Stimulated activated CD8-positive, alpha-beta memory T cell treated with anti-CD3 and anti-CD28 coated beads, Interleukin-2, amount 100 ng/mL, for 1 hour (primary cell): ENCODE data around the gene NPIPB6.

Experiments used
- DNase-seq, 2 donors: peaks; one replicate each; pipeline ENCODE4 v3.0.0-alpha.2; 2020; ENCODE audit warnings: low read depth in 2 of 2

Gene NPIPB6

GRCh38 chr16:28324235-28324886 is 38.9 kb downstream of the NPIPB6 start:
- no peak for DNase-seq

DNA sequence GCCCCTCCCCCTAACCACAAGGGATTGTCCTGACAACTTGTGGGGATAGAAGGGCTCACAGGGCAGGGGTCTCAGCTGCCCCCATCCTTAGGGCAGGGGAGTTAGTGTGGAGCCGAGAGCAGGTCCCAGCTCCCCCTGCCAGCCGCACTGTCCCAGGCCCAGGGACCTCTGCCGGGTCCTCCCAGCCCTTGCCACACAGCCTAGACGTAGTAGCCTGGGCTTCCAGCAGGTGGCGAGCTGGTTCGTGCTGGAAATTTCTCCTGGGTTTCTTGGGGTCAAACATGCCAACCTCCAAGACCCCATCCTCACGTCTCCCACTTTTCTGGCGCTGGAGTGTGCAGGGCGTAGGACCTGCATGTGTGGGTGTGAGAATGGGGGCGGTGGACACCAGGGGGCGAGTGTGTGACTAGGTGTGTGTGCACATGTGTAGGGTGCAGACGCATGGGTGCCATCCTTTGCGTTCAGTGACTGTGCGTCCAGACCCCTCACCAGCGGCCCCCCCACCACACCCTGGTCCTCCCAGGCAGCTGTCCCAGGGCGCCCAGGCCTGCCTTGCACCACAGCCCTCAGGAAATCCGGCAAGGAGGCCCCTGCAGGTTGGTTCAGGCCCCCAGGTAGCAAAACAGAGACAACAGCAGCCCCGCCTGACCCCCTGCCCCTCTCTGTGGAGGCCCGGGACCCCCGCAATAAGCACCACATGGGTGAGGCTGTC is 41.5 kb downstream of the NPIPB6 start:
- no peak for DNase-seq

DNA sequence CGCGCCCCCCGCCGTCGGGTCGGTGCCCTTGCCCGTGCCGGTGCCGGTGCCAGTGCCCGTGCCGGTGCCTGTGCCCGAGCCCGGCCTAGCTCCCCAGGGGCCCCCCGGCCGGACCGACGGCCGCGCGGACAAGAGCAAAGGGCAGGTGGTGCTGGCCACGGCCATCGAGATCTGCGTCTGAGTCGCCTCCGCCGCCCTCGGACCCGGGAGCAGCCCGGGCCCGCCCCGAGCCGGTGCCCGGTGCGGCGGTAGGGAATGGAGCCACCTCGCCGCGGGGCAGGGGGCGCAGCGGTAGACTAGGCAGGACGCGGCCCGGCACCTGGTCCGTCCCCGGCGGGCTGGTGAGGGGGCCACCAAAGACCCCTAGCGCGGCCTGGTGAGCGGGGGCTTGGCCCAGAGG is 42.6 kb downstream of the NPIPB6 start:
- DNase-seq, result no peak

- no peak for DNase-seq
These were observed 43.2 kb downstream of the NPIPB6 start for GRCh38 chr16:28320023-28320561.

DNA sequence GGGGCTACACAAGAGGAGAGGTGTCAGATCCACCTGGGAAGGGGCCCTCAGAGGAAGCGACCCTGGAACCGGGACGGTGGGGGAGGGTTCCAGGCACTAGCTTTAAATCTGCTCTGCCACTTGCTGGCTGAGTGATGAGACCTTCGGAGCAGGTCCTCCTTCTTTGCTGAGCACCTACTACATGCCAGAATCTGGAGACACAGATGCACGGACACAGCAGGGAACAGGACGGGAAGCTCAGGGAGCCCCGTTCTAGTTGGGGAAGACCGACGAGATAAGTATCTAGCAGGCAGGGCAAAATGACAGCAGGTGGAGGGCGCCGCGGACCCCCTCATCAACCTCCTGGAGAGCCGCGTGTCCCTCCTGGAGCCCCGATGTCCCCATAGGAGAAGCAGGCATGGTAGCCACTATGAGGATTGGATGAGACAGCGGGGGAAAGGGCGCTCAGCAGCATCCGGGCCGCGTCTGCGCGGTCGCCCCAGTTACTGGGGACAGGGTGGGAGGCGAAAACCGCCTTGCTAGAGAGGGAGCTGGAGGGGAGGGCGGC is 43.8 kb downstream of the NPIPB6 start:
- DNase-seq, result no peak

DNA sequence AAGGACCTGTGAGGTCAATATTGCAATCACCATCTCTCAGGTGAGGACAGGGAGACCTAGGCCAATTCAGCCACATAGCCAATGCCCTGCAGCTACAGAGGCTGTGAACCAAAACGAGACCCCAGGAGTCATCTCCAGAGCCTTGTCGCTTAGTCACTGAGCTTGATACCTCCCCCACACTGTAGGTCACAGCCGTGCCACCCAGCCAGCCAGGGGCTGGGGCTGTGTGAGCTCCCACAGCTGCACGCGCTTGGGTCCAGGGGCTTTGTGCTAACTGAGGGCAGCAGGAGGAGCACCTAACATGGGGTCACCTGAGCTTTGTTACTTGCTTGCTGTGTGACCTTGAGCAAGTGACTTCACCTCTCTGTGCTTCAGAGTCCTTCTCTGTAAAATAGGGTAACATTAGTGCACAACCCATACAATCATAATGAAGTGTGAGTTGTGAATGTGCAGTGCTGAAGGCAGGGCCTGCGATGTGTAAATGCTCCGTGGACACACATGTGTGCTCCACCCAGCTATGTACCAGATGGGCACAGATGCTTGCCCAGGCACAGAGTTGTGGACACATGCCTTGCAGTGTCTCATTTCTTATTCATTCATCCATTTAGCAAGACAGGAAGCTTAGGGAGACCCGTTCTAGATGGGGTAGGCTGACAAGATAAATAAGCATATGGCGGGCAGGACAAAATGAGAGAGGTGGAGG is 45.1 kb downstream of the NPIPB6 start:
- DNase-seq, result no peak

- peak; percentile 54 to 57 for DNase-seq
These were observed 46.0 kb downstream of the NPIPB6 start for GRCh38 chr16:28317040-28317880.

DNA sequence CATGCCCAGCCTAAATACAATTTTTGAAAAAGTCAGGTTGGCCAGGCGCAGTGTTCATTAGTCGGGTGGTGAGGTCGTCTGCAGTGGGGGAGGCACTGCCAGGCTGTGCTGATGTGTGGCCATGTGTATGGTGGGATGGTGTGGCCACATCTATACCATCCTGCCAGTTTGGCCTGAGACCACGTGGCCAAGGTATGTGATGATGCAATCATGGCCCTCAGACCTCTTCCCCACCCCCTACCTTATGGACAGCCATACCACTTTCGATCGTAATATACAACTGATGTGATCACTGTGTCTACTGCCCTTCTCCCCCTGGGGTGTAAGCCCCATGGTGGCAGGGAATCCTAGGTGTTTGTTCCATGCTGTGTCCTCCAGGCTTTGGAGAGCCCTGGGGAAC is 47.3 kb downstream of the NPIPB6 start:
- DNase-seq, result no peak

GRCh38 chr16:28313587-28313986 is 49.7 kb downstream of the NPIPB6 start:
- DNase-seq, result no peak

DNA sequence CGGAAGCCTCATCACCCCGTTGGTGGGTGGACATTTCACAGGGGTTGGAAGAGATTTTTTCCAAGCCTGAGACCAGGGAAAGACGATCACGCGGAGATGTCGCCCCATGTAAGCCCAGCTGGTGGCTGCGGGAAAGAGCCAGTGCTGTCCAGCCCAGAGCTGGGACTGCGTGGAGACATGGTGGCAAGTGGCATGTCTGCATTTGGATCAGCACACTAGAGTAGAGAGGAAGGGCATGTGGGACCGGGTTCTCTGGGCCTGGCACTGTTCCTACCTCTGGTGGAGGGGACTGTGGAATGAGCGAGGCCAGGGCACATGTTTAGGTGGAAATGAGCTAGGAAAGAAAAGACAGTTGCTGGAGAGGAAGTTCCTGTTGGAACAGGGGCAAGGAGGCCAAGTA is 51.0 kb downstream of the NPIPB6 start:
- DNase-seq, result no peak

DNA sequence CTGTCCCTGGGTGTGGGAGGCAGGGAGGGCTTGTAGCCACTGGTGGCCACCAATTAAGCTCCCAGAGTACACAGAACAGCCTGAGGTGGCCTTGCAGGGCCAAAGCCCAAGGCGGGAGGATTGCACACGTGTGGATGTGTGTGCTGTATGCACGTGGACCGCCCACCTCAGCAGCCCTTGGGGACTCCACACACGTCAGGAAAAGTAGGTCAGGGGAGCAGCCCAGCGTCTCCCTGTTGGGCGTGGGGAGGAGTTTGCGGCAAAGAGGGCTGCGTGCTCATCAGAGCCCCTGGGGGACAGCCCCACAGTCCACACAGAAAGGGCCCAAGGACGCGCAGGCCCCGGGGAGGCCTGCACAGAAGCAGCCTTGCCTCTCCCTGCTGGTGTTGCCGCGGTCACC is 51.4 kb downstream of the NPIPB6 start:
- DNase-seq, result no peak

DNA sequence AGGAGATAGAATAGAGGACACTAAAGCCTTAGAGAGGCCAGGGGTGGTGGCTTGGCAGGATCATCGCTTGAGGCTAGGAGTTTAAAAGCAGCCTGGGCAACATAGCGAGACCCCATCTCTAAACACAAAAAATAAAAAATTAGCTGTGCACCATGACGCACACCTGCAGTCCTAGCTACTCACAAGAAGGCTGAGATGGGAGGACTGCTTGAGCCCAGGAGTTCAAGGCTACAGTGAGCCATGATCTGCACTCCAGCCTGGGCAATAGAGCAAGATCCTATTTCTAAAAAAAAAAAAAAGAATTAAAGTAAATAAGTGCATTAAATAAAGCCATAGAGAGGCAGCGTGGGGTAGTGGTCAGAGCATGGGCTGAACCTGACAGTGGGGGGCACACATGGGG is 51.9 kb downstream of the NPIPB6 start:
- no peak for DNase-seq

DNA sequence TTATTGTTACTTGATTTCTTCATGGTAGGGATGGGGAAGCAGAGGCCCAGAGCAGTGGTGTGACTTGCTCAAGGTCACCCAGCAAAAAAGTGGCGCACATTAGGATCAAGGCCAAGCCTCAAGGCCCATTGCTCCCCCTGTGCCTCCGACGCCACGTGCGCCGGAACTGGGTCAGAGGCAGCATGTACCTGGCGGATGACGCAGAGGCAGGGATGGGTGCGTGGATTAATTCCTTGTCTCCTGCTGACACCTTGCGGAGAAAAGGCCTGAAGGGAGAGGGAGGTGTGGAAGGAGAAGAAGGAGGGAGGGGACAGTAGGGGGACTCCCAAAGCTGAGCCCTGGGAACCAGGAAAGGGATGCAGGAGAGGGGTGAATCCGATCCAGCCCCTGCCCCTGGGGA is 52.5 kb downstream of the NPIPB6 start:
- no peak for DNase-seq

DNA sequence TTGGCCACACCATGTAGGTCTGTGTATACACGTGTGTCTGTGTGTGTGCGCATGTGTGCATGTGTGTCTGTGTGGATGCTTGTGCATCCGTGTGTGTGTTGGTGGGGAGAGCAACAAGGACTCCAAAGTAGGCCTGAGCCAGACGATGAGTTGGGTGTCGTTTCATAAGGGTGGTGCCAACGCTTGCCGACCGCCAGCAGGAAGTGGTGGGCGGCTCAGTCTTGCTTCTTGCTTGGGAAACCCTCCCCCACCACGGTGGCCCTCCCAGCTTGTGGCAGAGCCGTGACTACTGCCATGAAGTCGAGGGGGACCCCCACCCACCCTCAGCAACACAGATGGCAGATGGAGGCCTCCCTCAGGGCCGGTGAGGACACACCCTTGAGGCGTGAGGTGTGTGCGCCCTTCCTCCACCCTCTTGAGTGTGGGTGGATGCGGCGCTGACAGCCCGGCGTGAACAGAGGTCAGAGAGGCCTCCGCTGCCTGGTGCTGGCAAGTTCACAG is 53.4 kb downstream of the NPIPB6 start:
- DNase-seq, result peak; percentile 75 to 77

- no peak for DNase-seq
These were observed 54.3 kb downstream of the NPIPB6 start for GRCh38 chr16:28308794-28309584.

GRCh38 chr16:28307936-28308335 is 55.4 kb downstream of the NPIPB6 start:
- no peak for DNase-seq

GRCh38 chr16:28304214-28304613 is 59.1 kb downstream of the NPIPB6 start:
- no peak for DNase-seq

GRCh38 chr16:28303132-28303531 is 60.2 kb downstream of the NPIPB6 start:
- DNase-seq, result no peak

- no peak for DNase-seq
These were observed 61.7 kb downstream of the NPIPB6 start for GRCh38 chr16:28301620-28302019.

- DNase-seq, result no peak
These were observed 62.2 kb downstream of the NPIPB6 start for GRCh38 chr16:28301154-28301553.

DNA sequence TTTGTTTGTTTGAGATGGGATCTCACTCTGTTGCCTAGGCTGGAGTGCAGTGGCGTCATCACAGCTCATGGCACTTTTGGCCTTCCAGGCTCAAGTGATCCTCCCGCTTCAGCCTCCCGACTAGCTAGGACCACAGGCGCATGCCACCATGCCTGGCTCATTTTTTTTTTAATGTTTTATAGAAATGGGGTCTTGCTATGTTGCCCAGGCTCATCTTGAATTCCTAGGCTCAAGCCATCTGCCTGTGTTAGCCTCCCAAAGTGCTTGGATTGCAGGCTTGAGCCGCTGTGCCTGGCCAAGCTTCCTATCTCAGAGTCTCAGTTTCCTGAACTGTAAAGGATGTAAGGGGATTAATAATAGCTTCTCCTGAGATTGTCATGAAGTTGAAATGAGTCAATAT is 63.0 kb downstream of the NPIPB6 start:
- DNase-seq, result no peak
